ENCODE results near the gene ZSCAN23.
"Not testable (repeated sequence)": the region's sequence is repeated elsewhere in the genome, so short reads cannot be mapped to it uniquely, and the experiment has no call there.

ZSCAN23 gene

GRCh38 chr6:28443112-28443773 is at the start of gene ZSCAN23:
Gene ZSCAN23, minus strand, starts transcription at chr6:28443491. Its CDS starts 7,225 bp downstream, at chr6:28436266.
- DNase-seq (ENCODE audit: low spot score), result peak; percentile 71

GRCh38 chr6:28491984-28492317 is 48.7 kb upstream of the ZSCAN23 start:
- DNase-seq (ENCODE audit: low spot score), result no peak

GRCh38 chr6:28490205-28490890 is 47.1 kb upstream of the ZSCAN23 start:
- no peak for DNase-seq (ENCODE audit: low spot score)

- peak; percentile 19 for DNase-seq (ENCODE audit: low spot score)
Observed at GRCh38 chr6:28489366-28490204, 46.3 kb upstream of the ZSCAN23 start.

GRCh38 chr6:28488916-28489365 is 45.6 kb upstream of the ZSCAN23 start:
- DNase-seq (ENCODE audit: low spot score), result no peak

GRCh38 chr6:28486988-28487742 is 43.9 kb upstream of the ZSCAN23 start:
- DNase-seq (ENCODE audit: low spot score), result no peak

GRCh38 chr6:28486533-28486932 is 43.2 kb upstream of the ZSCAN23 start:
- DNase-seq (ENCODE audit: low spot score), result no peak

- no peak for DNase-seq (ENCODE audit: low spot score)
Observed at GRCh38 chr6:28485482-28485881, 42.2 kb upstream of the ZSCAN23 start.

GRCh38 chr6:28480253-28480932 is 37.1 kb upstream of the ZSCAN23 start:
- DNase-seq (ENCODE audit: low spot score), result no peak

GRCh38 chr6:28478518-28478917 is 35.2 kb upstream of the ZSCAN23 start:
- no peak for DNase-seq (ENCODE audit: low spot score)

- DNase-seq (ENCODE audit: low spot score), result peak; percentile 21
Observed at GRCh38 chr6:28474441-28475219, 31.3 kb upstream of the ZSCAN23 start.

- not testable (repeated sequence) for DNase-seq (ENCODE audit: low spot score)
Observed at GRCh38 chr6:28469153-28469745, 26.0 kb upstream of the ZSCAN23 start.

GRCh38 chr6:28468056-28468455 is 24.8 kb upstream of the ZSCAN23 start:
- DNase-seq (ENCODE audit: low spot score), result no peak

- DNase-seq (ENCODE audit: low spot score), result no peak
Observed at GRCh38 chr6:28462401-28462800, 19.1 kb upstream of the ZSCAN23 start.

- DNase-seq (ENCODE audit: low spot score), result no peak
Observed at GRCh38 chr6:28458568-28458967, 15.3 kb upstream of the ZSCAN23 start.

GRCh38 chr6:28449056-28449455 is 5.8 kb upstream of the ZSCAN23 start:
- no peak for DNase-seq (ENCODE audit: low spot score)

GRCh38 chr6:28447512-28447906 is 4.2 kb upstream of the ZSCAN23 start:
- DNase-seq (ENCODE audit: low spot score), result not testable (repeated sequence)

- no peak for DNase-seq (ENCODE audit: low spot score)
Observed at GRCh38 chr6:28446818-28447511, 3.7 kb upstream of the ZSCAN23 start.

- DNase-seq (ENCODE audit: low spot score), result not testable (repeated sequence)
Observed at GRCh38 chr6:28444759-28445158, 1.5 kb upstream of the ZSCAN23 start.

- DNase-seq (ENCODE audit: low spot score), result no peak
Observed at GRCh38 chr6:28442586-28442985, 705 bp downstream of the ZSCAN23 start.
